KOPT-K1 (cell line): ENCODE results near the gene UNC119.

ENCODE experiments used
- H3K27ac ChIP-seq: fragments of 200-600 bp; sonication (generic); 2 replicates; pipeline ENCODE4 v1.5.1; 2016; ENCODE audit warnings: antibody characterized with exemption, mild to moderate bottlenecking, low read depth, low read length; ENCODE audit not compliant: poor library complexity, severe bottlenecking
- H3K36me3 ChIP-seq: fragments of 200-600 bp; sonication (generic); 2 replicates; pipeline ENCODE4 v1.5.1; 2017; ENCODE audit warnings: antibody characterized with exemption, mild to moderate bottlenecking, low read length, moderate library complexity; ENCODE audit not compliant: insufficient read depth
- H3K9me3 ChIP-seq: fragments of 200-600 bp; sonication (generic); 2 replicates; pipeline ENCODE4 v1.5.1; 2017; ENCODE audit warnings: antibody characterized with exemption, low read length, mild to moderate bottlenecking; ENCODE audit not compliant: insufficient read depth, poor library complexity, severe bottlenecking

Gene UNC119

DNA sequence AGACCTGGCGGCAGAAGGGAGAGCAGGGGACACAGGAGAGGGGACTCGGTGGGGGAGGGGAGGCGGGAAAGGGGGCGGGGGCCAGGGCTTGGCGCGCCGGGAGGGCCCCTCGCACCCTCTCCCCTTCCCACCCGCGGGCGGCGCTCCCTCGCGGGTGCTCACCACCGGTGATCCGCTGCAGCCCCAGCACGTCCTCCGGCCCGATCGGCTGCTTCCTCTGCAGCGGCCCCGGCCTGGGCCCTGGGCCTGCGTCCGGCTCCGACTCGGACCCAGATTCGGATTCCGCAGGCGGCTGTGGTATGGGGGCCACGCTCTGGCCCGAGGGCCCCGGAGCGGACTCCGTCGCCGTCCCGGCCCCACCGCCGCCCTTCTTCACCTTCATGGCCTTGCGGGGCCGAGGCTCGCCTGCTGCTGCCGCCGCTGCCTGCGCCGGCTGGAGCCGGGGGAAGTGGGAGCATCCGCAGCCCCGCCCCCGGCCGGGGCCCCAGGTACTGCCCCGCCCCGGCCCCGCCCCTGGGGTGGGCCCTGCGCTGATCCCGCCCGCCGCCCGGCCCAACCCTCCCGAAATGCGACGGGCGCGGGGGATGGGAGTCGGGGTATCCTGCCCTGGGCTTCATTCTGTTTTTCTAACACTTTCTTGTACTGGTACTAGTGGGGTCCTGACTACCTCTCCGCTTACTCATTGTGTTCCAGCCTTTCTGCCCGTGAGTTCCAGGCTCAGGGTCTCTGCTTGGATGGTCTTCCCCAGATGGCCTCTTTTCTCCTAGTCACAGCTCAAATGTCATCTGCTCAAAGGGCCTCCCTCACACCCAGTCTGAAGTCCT, at the start of gene UNC119:
TSS of gene UNC119 (minus strand) at position 449 of the 824 bp plus-strand sequence. CDS start at position 382, 67 bp downstream.
- H3K9me3 ChIP-seq: no peaks in the 10 kb centered on the region
- peaks cover 49% of the 10 kb centered on the region for H3K36me3 ChIP-seq
- peak within 1 kb of the TSS; percentile 53 for H3K27ac ChIP-seq

DNA sequence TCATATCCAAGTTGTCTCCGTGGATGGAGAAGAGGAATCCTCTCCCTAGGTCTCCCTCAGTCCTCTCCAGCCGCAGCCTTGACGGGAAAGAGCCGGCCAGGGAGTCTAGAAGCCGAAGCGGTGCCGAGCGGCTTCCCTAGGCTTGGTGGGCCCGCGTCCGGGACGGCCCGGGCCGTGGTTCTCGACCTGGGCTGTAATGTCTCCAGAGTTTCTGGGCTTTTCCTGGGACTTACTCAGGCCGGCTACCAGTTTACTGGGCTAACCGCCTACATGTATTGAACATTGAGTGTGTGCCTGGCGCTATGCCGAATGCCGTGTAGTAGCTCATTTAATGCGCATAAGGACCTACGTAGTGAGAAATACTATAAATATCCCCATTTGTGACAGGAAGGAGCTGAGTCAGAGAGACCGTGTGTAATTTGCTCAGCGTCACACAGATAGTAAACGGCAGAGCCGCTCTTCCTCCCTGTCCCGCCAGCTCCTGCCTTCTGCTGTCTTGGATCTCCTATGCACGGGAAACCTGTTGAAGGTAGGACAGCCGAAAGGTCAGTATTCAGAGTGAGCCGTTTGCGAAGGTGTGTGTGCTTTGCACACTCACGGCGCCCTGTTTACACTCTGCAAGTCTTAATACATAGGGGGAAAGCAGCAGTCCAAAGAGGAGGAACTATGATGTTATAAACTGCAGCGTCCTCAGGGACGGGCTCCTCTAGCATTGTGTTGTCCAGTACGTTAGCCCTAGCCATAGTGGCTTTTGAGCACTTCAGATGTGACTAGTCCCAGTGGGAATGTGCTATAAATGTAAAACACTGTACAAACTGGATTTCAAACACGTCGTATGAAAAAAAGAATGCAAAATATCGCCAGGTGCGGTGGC, 47.1 kb upstream of the UNC119 start:
- Histone ChIP-seq H3K36me3 (peaks cover 20% of the 10 kb centered on the region), H3K9me3 (no peaks in the 10 kb centered on the region), H3K27ac (peak overlapping the region; percentile 80)

DNA sequence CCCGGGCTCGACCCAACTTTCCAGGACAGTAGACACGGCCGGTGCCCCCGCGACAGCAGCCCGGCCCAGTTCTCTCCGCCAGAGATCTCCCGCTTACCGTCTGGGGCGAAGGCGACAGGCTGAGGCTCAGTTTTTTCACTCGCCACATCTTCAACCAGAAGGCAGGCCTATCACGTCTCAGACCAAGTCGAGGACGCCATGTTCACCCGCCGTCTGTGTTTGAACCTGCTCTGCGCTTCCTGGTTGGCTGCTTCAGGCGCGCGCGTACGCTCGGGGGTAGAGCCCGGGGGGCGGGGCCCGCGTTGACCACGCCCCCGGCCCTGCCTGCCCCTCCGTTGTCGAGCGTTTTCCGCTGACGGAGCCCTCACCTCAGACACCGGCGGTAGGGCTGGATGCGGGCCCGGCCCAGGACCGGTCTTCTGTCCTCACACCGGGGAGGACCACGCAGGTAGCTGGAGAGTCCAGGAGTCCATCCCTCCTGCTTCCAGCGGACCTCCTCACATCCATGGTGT, 46.4 kb upstream of the UNC119 start, which contains the start of gene SPAG5:
TSS of gene SPAG5 (minus strand) at position 227 of the 512 bp plus-strand sequence. CDS start at position 148, 79 bp downstream.
- Histone ChIP-seq H3K36me3 (peaks cover 27% of the 10 kb centered on the region), H3K27ac (peak within 1 kb of the TSS; percentile 80)

DNA sequence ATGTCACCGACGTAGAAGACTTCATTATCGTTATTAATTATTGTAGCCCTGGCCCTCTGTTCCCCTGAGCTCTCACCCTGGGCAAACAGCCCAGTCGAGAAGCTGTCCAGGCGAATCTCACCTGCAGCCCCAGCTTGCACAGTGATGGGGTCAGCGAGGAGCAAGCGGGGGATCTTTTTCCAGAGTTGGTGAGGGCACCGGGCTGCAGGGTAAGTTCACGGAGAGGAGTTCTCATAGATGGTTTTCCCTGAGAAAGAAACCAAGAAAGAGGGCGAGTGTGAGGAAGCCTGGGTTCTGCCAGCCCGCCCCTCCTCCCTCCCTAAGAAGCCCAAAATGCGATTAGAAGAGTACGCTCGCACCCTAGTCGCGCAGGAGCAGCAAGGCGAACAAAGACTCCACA, 46.0 kb upstream of the UNC119 start:
- peaks cover 31% of the 10 kb centered on the region for H3K36me3 ChIP-seq
- H3K27ac ChIP-seq: peak overlapping the region; percentile 80
- H3K9me3 ChIP-seq: no peaks in the 10 kb centered on the region

More for the DNA sequence above, 46.4 kb upstream of the UNC119 start, which contains the start of gene SPAG5:
- no peaks in the 10 kb centered on the region for H3K9me3 ChIP-seq

DNA sequence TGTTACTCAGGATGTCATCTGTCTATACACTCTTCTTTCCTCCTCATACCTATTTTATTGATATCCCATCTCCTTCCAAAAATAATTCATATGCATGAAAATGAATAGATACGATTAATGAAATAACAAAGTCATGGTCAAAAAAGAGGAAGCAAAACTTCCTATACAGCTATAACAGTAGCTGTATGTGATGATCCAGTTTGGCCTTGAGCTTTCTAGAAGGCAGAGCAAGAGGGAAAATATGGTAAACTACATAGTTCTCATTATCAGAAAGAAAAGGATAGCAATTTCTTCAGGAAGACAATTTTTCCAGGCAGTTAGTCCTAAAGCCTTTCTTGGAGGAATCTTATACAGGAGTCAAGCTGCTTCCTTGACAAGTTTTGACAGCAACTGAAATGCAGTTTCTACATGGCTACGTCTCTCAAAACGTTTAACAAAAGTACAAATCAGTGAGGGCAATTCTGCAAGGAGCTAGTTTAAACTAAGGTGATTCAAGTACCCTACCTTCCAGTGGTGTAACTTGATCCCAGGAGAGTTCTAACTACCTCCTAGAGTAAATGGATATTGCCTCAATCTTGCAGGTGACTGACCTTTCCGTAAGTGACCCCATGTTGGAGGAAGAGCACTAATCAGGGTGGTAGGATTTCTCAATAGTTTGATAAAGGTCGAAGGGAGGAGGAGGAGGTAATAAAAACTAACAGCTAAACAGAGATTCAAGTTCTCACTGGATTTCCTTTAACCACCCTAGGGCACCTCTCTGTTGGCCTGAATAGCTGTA, 45.4 kb upstream of the UNC119 start:
- H3K27ac ChIP-seq: peak overlapping the region; percentile 80
- H3K9me3 ChIP-seq: no peaks in the 10 kb centered on the region
- peaks cover 35% of the 10 kb centered on the region for H3K36me3 ChIP-seq

DNA sequence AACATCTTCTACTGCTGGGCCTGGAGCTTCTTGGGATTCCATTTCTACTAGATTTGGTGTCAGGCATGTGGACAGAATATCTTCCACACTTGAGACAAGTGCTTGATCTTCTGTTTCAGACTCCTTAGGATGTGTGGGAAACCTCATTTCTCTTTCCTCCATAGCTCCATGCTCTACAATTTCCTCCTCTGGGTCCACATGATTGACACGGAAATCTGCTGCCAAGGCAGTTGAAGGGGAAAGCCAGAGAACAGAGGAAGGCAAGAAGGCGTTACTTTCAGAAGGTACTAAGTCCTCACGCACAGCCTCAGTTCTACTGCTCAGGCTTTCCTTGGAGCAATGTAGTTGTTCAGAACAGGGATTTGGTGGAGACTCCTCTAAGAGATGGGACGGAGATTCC, 39.8 kb upstream of the UNC119 start:
- Histone ChIP-seq H3K9me3 (no peaks in the 10 kb centered on the region), H3K36me3 (peaks cover 84% of the 10 kb centered on the region), H3K27ac (no peak overlapping the region)

DNA sequence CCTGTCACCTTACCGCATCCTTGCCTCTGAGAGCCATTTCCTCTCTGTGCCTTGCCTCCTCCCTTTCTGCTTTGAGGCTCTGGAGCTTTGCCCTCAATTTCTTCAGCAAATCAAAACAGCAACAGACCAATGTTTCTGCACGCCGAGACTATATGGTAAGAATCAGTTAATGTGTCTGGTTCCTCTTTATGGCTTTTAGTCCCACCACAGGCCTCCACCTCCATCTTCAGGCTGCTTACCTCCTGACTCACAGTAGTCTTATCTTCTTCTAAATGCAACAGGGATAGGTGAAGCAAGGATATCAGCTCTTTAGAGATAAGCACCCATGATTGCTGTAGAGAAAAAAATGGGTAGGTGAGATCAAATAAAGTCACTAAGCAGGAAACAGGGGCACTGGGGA, 33.4 kb upstream of the UNC119 start:
- no peaks in the 10 kb centered on the region for H3K9me3 ChIP-seq
- no peak overlapping the region for H3K27ac ChIP-seq
- H3K36me3 ChIP-seq: peaks cover 97% of the 10 kb centered on the region

DNA sequence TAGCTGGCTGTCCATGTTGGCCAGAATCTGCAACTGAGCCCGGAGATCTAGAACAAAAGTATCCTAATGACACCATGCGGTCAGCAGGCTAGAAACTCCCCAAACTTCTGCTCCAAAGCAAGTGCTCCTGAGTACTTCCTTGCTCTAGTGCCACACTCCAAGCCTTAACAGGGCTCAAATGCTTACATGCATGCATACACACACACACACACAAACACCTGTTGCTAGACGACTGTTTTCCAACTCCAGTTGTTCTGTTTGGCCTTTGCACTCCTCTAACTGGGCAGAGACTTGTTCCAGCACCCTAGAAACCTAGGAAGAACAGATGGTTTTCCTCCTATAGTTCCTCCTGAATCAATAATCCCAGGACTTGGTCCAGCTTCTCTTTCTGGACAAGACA, 32.0 kb upstream of the UNC119 start:
- H3K27ac ChIP-seq: no peak overlapping the region
- peaks cover 97% of the 10 kb centered on the region for H3K36me3 ChIP-seq
- H3K9me3 ChIP-seq: no peaks in the 10 kb centered on the region

DNA sequence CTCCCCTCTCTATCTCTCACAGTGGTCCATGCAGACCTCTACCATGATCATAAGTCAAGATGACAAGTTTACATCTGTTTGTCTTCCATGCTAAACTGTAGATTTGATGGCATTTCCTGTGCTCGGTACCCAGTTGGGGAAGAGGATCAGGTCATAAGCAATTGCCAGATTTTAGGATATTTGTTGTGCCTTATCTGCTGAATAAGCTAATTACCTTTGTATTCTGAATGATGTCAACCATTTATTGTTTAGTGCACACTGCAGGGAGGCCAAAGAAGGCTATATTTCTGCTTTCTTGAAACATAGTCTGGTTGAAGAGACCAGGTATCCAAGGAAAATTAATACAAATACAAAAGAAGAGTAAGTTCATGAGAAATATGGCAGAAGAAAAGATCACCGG, 30.1 kb upstream of the UNC119 start:
- Histone ChIP-seq H3K36me3 (peaks cover 97% of the 10 kb centered on the region), H3K9me3 (no peaks in the 10 kb centered on the region), H3K27ac (no peak overlapping the region)

DNA sequence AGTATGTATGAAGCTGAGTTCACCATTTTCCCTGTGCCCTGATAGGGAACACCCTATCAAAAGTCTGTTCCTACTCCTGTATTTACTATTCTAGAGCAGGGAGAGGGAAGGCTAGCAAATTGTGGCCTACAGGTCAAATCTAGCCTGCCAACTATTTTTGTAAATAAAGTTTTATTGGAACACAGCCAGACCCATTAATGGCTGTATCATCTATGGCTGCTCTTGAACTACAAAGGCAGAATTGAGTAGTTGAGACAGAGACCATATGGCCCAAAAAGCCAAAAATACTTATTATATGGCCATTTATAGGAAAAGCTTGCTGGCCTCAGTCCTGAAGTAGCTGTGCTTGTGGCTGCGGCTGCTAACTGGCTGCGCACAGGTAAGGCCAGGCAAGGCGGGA, 28.5 kb upstream of the UNC119 start:
- H3K9me3 ChIP-seq: no peaks in the 10 kb centered on the region
- H3K36me3 ChIP-seq: peaks cover 88% of the 10 kb centered on the region
- H3K27ac ChIP-seq: no peak overlapping the region

DNA sequence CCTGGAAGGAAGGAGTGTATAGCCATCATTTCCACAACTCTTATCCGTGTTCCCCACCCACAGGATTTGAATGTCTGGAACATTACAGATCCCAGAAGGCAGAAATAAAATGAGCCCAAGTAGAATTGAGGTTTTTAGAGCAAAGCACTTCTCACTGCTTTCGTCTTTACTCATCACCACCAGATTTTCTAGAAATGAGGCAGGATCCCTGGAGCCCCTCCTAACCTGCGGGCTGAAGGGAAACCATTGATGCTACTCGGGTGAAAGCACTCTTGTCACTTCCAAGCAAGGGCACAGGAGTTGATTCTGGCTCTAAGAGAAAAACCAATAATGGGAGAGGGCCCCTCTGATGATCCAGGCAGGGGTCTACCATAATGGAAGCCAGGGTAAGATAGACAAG, 27.1 kb upstream of the UNC119 start:
- Histone ChIP-seq H3K36me3 (peaks cover 81% of the 10 kb centered on the region), H3K27ac (no peak overlapping the region), H3K9me3 (no peaks in the 10 kb centered on the region)

DNA sequence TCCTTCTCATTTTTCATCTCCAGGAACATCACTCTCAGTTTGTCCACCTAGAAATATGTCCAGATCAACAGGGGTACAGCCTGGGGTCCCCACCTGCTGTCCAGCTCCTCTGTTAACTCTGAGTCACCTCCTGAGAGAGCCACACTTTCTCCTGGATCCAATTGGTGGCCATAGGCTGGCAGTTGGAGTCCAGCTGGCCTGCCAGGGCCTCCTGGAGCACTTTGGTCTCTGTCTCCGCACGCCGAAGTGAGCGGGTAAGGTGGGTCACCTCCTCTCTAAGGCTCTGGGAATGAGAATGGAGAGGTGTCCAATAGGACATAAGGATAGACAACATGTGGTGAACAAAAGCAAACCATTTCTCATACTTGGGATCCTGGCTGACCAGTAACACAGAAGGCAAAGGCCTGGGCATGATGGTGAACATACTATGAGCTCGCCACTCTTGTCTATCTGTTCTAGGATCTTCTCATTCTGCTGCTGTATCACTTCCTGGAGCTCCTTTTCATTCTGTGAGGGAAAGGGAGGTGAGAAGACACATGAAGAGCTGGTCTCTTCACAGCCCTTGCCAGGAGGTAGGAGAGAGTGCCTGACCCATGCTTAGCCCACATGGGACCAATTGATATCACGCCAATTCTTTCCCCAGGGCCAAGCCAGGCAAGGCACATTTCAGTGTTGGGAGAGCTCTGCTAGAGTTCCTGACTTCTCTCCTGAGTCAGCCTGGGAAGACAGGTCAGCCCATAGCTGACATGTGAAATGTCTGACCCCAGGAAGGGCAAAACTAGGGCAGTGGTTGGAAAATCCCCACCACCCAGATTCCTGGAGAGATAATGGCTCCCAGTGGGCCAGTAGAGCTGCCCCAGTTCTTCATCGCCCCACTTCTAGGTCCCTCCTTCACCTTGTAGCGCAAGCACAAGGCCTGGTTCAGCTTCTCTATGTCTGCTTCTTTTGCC, 26.1 kb upstream of the UNC119 start:
- no peaks in the 10 kb centered on the region for H3K9me3 ChIP-seq
- H3K27ac ChIP-seq: no peak overlapping the region
- H3K36me3 ChIP-seq: peaks cover 81% of the 10 kb centered on the region

DNA sequence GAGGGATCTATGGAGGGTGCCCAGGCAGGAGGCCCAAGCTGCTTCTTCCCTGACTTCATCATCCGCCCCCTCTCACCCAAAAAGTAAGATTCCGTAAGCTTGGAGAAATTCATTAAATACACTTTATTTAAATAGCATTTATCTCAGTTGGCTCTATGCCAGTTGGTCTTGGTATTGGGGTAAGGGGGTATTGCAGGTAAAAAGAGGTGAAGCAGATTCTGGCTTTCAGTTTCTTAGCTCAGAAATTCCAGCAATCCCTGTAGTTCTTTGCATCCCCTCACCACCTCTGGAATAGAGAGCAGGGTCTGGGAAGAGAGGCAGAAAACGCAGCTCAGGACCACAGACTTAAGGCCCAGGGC, 25.0 kb upstream of the UNC119 start:
- H3K36me3 ChIP-seq: peaks cover 77% of the 10 kb centered on the region
- H3K27ac ChIP-seq: peak overlapping the region; percentile 41

More for the DNA sequence above, 25.0 kb upstream of the UNC119 start:
- no peaks in the 10 kb centered on the region for H3K9me3 ChIP-seq
